DMS153 (cell line): ENCODE data around the gene MAP3K13.

Experiments used
- DNase-seq: peaks from one replicate; lab custom pipeline; 2025; lab: John Stamatoyannopoulos, UW

Gene MAP3K13

GRCh38 chr3:185362850-185363661, at the start of gene MAP3K13:
Gene MAP3K13, plus strand, starts transcription at chr3:185363136. Its CDS starts 65,446 bp downstream, at chr3:185428582.
- peak; percentile 94 for DNase-seq

- DNase-seq: no peak
These were observed 49.2 kb upstream of the MAP3K13 start for GRCh38 chr3:185313693-185314246.

GRCh38 chr3:185316740-185317412, 46.1 kb upstream of the MAP3K13 start:
- no peak for DNase-seq

GRCh38 chr3:185317674-185318073, 45.3 kb upstream of the MAP3K13 start:
- DNase-seq: no peak

- DNase-seq: no peak
These were observed 44.8 kb upstream of the MAP3K13 start for GRCh38 chr3:185318141-185318540.

- DNase-seq: no peak
These were observed 43.1 kb upstream of the MAP3K13 start for GRCh38 chr3:185319801-185320200.

- DNase-seq: no peak
These were observed 42.0 kb upstream of the MAP3K13 start for GRCh38 chr3:185320949-185321348.

- no peak for DNase-seq
These were observed 40.7 kb upstream of the MAP3K13 start for GRCh38 chr3:185322101-185322719.

- no peak for DNase-seq
These were observed 36.8 kb upstream of the MAP3K13 start for GRCh38 chr3:185325946-185326791.

GRCh38 chr3:185327062-185327461, 35.9 kb upstream of the MAP3K13 start:
- DNase-seq: no peak

GRCh38 chr3:185328324-185329004, 34.5 kb upstream of the MAP3K13 start:
- no peak for DNase-seq

GRCh38 chr3:185330238-185330637, 32.7 kb upstream of the MAP3K13 start:
- DNase-seq: no peak

GRCh38 chr3:185330644-185331043, 32.3 kb upstream of the MAP3K13 start:
- DNase-seq: peak; percentile 89

- peak; percentile 98 for DNase-seq
These were observed 30.8 kb upstream of the MAP3K13 start for GRCh38 chr3:185332026-185332735.

- no peak for DNase-seq
These were observed 27.1 kb upstream of the MAP3K13 start for GRCh38 chr3:185335799-185336198.

GRCh38 chr3:185337231-185337816, 25.6 kb upstream of the MAP3K13 start:
- peak; percentile 69 for DNase-seq

GRCh38 chr3:185339945-185340344, 23.0 kb upstream of the MAP3K13 start:
- no peak for DNase-seq

- DNase-seq: no peak
These were observed 22.2 kb upstream of the MAP3K13 start for GRCh38 chr3:185340751-185341150.

GRCh38 chr3:185341616-185342458, 21.1 kb upstream of the MAP3K13 start:
- DNase-seq: no peak
